Measurements from ENCODE around the gene SHROOM2. TPM values are rescaled to one million over a fixed set of nuclear protein-coding genes. Genes with fewer than 3 reads are reported as not detected.
"Not testable (repeated sequence)": the region's sequence is repeated elsewhere in the genome, so short reads cannot be mapped to it uniquely, and the experiment has no call there.

SHROOM2 gene
- total RNA-seq, 4 donors from 2014 or later = 7.8 to 13.2 (median 11.2) TPM

DNA sequence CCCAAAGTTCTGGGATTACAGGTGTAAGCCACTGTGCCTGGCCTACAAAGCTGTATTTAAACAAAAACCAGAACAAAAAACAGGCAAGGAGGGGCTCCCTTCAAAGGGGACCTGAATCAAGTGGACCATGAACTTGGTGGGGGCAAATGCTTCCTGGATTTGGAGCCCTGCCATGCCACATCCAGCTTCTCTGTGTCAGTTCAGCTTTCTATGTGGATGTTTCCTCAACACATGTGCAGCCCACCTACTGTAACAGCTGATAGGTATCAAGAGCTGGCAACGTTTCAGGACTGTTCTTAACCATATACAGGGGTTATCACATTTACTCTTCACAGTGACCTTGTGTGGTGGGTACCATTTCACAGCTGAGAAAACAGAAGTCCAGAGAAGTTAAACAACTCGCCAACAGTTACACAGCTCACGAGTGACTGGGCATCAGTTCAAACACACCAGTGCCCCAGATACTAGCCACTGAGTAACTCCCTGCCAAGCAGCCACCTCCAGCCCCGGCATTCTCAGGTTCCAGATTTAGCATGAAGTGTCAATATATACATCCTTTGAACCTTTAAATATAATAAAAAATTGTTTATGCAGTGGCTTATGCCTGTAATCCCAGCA lies 28.1 kb upstream of the SHROOM2 start:
- no peak for DNase-seq
- Histone ChIP-seq H3K27me3 (no peaks in the 10 kb centered on the region), H3K36me3 (no peaks in the 10 kb centered on the region), H3K4me3 (no peak overlapping the region), H3K9me3 (no peaks in the 10 kb centered on the region), H3K27ac (no peak overlapping the region), H3K4me1 (no peaks in the 10 kb centered on the region)
- no peak for TF ChIP-seq POLR2A (IDR thresholded peaks at IDR 0.05)
- TF ChIP-seq, protein P1, sequence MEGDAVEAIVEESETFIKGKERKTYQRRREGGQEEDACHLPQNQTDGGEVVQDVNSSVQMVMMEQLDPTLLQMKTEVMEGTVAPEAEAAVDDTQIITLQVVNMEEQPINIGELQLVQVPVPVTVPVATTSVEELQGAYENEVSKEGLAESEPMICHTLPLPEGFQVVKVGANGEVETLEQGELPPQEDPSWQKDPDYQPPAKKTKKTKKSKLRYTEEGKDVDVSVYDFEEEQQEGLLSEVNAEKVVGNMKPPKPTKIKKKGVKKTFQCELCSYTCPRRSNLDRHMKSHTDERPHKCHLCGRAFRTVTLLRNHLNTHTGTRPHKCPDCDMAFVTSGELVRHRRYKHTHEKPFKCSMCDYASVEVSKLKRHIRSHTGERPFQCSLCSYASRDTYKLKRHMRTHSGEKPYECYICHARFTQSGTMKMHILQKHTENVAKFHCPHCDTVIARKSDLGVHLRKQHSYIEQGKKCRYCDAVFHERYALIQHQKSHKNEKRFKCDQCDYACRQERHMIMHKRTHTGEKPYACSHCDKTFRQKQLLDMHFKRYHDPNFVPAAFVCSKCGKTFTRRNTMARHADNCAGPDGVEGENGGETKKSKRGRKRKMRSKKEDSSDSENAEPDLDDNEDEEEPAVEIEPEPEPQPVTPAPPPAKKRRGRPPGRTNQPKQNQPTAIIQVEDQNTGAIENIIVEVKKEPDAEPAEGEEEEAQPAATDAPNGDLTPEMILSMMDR (IDR thresholded peaks at IDR 0.05) = no peak
- WGBS, 2 donors = 43 to 64% methylated on average over 3 to 4 of the region's 4 CpGs
- intact Hi-C loops (cut with DNase I) = no loop called here

DNA sequence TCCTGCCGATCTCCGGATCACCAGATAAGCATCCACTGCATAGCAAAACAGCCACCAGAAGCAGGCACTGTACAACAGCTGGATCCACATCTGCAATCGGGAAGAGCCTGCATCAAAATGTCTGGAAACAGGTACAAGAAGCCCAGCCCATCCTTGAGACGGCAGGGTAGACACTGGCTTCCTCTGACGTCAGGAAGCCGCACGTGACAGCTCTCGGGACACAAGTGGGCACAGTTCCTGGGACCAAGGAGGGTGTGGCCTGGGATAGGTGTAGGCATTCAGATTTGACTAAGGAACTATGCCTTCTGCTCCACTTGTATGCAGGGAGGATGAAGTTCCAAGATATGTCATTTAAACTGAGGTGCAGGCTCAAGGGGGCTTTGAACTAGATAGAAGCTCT lies 26.9 kb upstream of the SHROOM2 start:
- no peak for DNase-seq
- Histone ChIP-seq H3K36me3 (no peaks in the 10 kb centered on the region), H3K27ac (no peak overlapping the region), H3K4me3 (no peak overlapping the region), H3K27me3 (no peaks in the 10 kb centered on the region), H3K9me3 (no peaks in the 10 kb centered on the region), H3K4me1 (no peaks in the 10 kb centered on the region)
- intact Hi-C loops (cut with DNase I) = no loop called here
- WGBS, 2 donors = 66 to 90% methylated on average over 2 to 8 of the region's 8 CpGs
- TF ChIP-seq, protein P1 (IDR thresholded peaks at IDR 0.05) = no peak
- TF ChIP-seq POLR2A (IDR thresholded peaks at IDR 0.05) = no peak

DNA sequence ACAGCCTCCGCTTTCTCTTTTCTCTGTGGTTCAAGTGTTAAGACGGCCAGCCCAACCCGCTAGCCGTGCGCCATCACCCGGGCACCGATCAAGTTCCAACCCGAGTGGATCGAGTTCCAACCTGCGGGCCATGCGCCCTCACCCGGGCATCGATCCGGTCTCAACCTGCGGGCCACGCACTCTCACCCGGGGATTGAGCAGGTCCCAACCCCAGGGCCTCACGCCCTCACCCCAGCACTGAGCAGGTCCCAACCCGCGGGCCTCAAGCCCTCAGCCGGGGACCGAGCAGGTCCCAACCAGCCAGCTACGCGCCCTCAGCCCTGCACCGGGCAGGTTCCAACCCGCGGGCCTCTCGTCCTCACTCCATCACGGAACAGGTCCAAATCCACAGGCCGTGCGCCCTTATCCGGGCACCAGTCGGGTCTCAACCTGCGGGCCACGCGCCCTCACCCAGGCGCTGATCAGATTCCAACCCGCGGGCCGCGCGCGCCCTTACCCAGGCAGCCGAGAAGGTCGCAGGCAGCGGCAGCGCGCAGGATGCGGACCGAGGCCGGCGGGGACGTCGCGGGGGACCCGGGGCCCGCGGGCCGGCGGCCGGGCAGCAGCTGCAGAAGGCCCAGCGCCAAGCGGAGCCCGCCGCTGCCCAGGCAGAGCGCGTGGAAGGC lies 21.0 kb upstream of the SHROOM2 start:
- Histone ChIP-seq H3K9me3 (no peaks in the 10 kb centered on the region), H3K27ac (no peak overlapping the region), H3K4me1 (peaks cover 0 to 8% (median 0%) of the 10 kb centered on the region in 3 donors), H3K4me3 (peak overlapping the region in 2 of 4 donors; percentile 3 to 24), H3K36me3 (no peaks in the 10 kb centered on the region), H3K27me3 (peaks cover 0 to 9% (median 0%) of the 10 kb centered on the region in 4 donors)
- no peak for TF ChIP-seq POLR2A (IDR thresholded peaks at IDR 0.05)
- TF ChIP-seq, protein P1 (IDR thresholded peaks at IDR 0.05) = no peak
- 46% methylated on average over 9 of the region's 67 CpGs; no CpG with 5 or more reads in 1 of the 2 donors for WGBS, 2 donors
- intact Hi-C loops (cut with DNase I) = no loop called here
- DNase-seq = no peak

DNA sequence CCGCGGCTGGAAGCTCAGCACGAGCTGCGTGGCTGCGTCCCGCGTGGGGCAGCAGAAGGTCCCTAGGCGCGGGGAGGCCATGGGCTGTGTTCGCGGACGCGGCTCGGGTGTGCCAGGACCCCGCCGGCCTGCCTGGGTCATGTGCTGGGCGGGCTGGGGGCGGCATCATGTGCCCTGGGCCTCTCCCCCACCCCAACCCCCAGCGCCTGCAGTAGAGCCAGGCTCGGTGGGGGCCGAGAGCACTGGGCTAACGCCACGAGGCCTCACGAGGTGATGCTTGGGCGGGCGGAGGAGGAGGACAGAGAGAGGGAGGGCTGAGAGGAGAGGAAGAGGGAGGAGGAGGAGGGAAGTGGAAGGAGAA lies 20.5 kb upstream of the SHROOM2 start, which contains the start of gene GPR143:
GPR143 (minus strand) TSS at position 111 of the 361 bp plus-strand sequence; CDS start at position 81, 30 bp downstream.
- 20 to 60% methylated on average over 1 to 2 of the region's 26 CpGs for WGBS, 2 donors
- DNase-seq = no peak
- no peak for TF ChIP-seq POLR2A (IDR thresholded peaks at IDR 0.05)
- TF ChIP-seq, protein P1 (IDR thresholded peaks at IDR 0.05) = no peak
- Histone ChIP-seq H3K27me3 (peaks cover 0 to 9% (median 0%) of the 10 kb centered on the region in 4 donors), H3K9me3 (no peaks in the 10 kb centered on the region), H3K4me1 (peaks cover 0 to 8% (median 0%) of the 10 kb centered on the region in 3 donors), H3K4me3 (peak within 1 kb of the TSS in 2 of 4 donors; percentile 3 to 24), H3K27ac (no peak within 1 kb of the TSS), H3K36me3 (no peaks in the 10 kb centered on the region)
- intact Hi-C loops (cut with DNase I) = no loop called here

DNA sequence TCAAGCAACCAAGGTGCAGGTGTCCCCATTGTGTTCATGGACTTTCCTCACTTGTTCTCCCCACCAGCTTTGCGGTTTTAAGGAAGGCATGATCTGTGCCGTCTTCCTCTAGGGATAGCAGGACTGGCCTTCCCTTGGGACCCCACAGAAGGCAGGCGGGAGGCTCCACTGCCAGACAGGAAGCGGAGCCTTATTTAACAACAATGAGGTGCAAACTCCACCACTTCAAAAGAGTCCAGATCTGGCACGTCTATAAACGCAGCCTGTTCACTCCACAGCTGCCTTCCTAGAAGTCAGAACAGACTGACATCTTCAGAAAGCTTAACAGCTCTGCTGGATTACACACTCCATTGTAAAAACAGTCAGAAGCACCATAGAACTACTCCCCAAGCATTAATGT lies 18.9 kb upstream of the SHROOM2 start:
- 25 to 46% methylated on average over 3 to 5 of the region's 6 CpGs for WGBS, 2 donors
- Histone ChIP-seq H3K36me3 (no peaks in the 10 kb centered on the region), H3K9me3 (no peaks in the 10 kb centered on the region), H3K4me1 (peaks cover 0 to 8% (median 0%) of the 10 kb centered on the region in 3 donors), H3K27ac (no peak overlapping the region), H3K4me3 (no peak overlapping the region), H3K27me3 (peaks cover 0 to 9% (median 0%) of the 10 kb centered on the region in 4 donors)
- no peak for TF ChIP-seq POLR2A (IDR thresholded peaks at IDR 0.05)
- TF ChIP-seq, protein P1 (IDR thresholded peaks at IDR 0.05) = no peak
- DNase-seq = no peak
- intact Hi-C loops (cut with DNase I) = no loop called here

DNA sequence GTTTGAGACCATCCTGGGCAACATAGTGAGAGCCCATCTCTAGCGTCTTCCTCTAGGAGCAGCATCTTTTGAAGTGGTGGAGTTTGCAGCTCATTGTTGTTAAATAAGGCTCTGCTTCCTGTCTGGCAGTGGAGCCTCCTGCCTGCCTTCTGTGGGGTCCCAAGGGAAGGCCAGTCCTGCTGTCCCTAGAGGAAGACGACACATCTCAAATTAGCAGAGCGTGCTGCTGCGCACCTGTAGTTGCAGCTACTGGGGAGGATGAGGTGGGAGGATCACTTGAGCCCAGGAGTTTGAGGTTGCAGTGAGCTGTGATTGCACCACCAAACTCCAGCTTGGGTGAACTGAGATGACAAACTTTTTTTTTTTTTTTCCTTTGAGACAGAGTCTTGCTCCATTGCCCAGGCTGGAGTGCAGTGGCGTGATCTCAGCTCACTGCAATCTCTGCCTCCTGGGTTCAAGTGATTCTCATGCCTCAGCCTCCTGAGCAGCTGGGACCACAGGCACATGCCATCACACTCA lies 17.8 kb upstream of the SHROOM2 start:
- intact Hi-C loops (cut with DNase I); H3K27me3 ChIP-seq; DNase-seq; H3K9me3 ChIP-seq; H3K27ac ChIP-seq; H3K4me3 ChIP-seq; H3K4me1 ChIP-seq; H3K36me3 ChIP-seq: not testable (repeated sequence)
- 58 to 90% methylated on average over 2 of the region's 5 CpGs for WGBS, 2 donors

Measured in esophagus squamous epithelium (tissue), 5 donors.